CD4-positive, alpha-beta T cell treated with Interleukin-17A for 4 hours (primary cell): ENCODE data around the gene SPRR2E.
"Not testable (repeated sequence)": the region's sequence is repeated elsewhere in the genome, so short reads cannot be mapped to it uniquely, and the experiment has no call there.

Source experiments
- DNase-seq: peaks from one replicate; pipeline ENCODE4 v3.0.0-alpha.2; 2020; ENCODE audit warnings: mixed read lengths

SPRR2E gene

GRCh38 chr1:153058826-153059784, 35.2 kb downstream of the SPRR2E start:
- DNase-seq, result no peak

GRCh38 chr1:153058154-153058553, 36.2 kb downstream of the SPRR2E start:
- no peak for DNase-seq

GRCh38 chr1:153057375-153057774, 37.0 kb downstream of the SPRR2E start, which contains the start of gene SPRR2A:
SPRR2A (minus strand) TSS chr1:153057512; CDS start chr1:153056735, 777 bp downstream.
- no peak for DNase-seq

GRCh38 chr1:153056111-153056510, 38.2 kb downstream of the SPRR2E start:
- not testable (repeated sequence) for DNase-seq

GRCh38 chr1:153049211-153049610, 45.1 kb downstream of the SPRR2E start:
- no peak for DNase-seq
